ENCODE results near the gene KIRREL3. TPM values are rescaled to one million over a fixed set of nuclear protein-coding genes. Genes with fewer than 3 reads are reported as not detected.

KIRREL3 gene
- total RNA-seq, 3 donors from 2014 or later: not detected

DNA sequence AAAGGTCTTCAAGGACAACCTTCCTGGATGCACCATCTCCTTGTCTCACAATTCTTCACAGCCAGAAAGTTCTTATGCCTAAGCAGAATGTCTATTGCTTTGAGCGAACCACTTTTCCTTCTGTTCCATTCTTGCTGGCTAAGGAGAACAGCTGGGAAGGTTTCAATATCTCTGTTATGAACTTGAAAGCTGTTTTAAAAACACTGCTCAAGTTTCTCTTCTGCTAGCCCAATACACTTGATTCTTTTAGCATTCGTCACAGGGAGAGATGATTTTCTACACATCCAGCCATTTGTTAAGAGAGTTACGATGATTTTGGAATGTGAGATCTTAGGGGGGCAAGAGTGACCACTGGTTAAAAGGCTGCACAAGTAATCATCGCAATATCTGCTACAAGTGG, 249.3 kb downstream of the KIRREL3 start:
- H3K4me1 Mint-ChIP-seq (ENCODE audit: low read depth): peaks cover 13% of the 10 kb centered on the region
- peaks cover 2% of the 10 kb centered on the region for H3K9me3 Mint-ChIP-seq
- ATAC-seq (no peak), DNase-seq (no peak)
- no peak overlapping the region for H3K4me3 Mint-ChIP-seq
- H3K36me3 Mint-ChIP-seq (ENCODE audit: insufficient read depth): no peaks in the 10 kb centered on the region
- H3K27me3 Mint-ChIP-seq (ENCODE audit: low read depth): peaks cover 9% of the 10 kb centered on the region

DNA sequence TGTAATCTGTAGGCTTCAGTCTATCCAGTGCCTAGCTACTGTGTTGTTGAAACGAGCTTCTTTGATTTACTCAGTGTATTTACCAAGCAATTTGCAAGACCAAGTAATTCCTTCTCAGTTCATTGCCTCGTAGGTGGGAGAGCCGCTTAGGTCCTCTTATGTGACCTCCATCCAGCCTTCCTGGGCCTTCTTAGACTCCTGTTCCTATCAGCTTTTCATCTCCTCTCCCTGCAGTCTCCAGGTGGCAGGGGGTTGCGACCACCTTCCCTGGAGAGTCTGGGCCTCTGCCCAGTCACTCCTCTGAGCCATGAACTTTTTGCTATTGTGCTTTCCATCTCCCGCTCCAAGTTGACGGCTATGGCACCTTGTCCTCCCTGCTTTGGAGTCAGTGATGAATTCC, 251.8 kb downstream of the KIRREL3 start:
- Mint-ChIP-seq H3K4me3 (no peak overlapping the region), H3K27me3 (ENCODE audit: low read depth) (peaks cover 10% of the 10 kb centered on the region), H3K36me3 (ENCODE audit: insufficient read depth) (no peaks in the 10 kb centered on the region), H3K9me3 (peaks cover 2% of the 10 kb centered on the region), H3K4me1 (ENCODE audit: low read depth) (peaks cover 17% of the 10 kb centered on the region)
- no peak for ATAC-seq
- DNase-seq: no peak

DNA sequence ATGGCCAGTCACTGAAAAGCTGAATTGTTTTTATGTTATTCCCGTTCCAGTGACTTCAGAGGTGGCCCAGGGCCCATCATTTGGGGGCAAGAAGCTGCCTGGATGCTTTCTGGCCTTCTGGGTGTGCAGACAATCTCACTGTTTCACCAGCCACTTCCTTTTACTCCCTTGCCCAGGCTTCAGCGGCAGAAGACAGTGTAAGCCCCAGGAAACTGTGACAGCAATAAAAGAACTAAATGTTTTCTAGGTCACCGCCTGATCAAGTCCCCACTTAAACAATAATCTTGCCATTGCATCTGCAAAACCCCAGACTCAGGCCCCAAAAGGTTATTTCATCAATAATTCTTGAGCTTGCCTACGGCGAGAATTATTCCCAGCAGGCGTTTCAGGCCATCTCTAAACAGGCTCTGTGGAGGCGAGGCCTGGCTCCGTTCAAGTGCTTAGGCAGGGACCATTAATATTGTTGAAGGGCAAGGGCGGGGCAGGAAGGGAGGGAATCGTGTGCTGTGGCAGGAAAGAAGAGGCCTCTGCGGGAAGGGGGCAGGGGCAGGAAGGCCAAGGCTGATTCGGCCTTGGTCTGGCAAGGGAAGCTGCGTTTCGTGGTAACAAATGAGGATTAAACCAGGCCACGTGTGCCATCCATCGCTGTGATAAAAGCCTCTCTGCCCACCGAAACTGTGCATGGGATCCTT, 252.3 kb downstream of the KIRREL3 start:
- Mint-ChIP-seq H3K27me3 (ENCODE audit: low read depth) (peaks cover 10% of the 10 kb centered on the region), H3K36me3 (ENCODE audit: insufficient read depth) (no peaks in the 10 kb centered on the region), H3K9me3 (peaks cover 2% of the 10 kb centered on the region), H3K4me1 (ENCODE audit: low read depth) (peaks cover 18% of the 10 kb centered on the region), H3K4me3 (peak overlapping the region; percentile 7)
- no peak for DNase-seq
- no peak for ATAC-seq

DNA sequence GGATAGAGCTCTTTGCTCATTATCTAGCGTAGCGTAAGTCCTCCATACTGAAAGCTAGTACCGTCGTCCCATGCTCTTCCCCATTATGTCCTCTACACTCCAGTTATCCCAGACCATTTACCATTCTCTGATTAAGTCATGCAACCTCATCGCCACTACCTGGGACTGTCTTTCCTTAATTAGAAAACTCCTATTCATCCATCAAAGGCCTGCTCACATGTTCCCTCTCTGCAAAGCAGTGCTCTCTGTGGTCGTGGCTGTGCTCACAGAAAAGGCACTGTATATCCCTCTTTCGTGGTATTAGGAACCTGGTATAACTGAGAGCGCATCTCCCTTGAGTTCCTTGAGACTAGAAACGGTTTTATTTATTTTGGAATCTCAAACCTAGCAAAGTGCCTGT, 253.3 kb downstream of the KIRREL3 start:
- ATAC-seq (no peak), DNase-seq (no peak)
- Mint-ChIP-seq H3K9me3 (peaks cover 2% of the 10 kb centered on the region), H3K36me3 (ENCODE audit: insufficient read depth) (no peaks in the 10 kb centered on the region), H3K4me1 (ENCODE audit: low read depth) (peaks cover 18% of the 10 kb centered on the region), H3K4me3 (no peak overlapping the region), H3K27me3 (ENCODE audit: low read depth) (peaks cover 8% of the 10 kb centered on the region)

- H3K27me3 Mint-ChIP-seq (ENCODE audit: low read depth): peaks cover 8% of the 10 kb centered on the region
- H3K4me1 Mint-ChIP-seq (ENCODE audit: low read depth): peaks cover 18% of the 10 kb centered on the region
- no peak overlapping the region for H3K4me3 Mint-ChIP-seq
- H3K36me3 Mint-ChIP-seq (ENCODE audit: insufficient read depth): no peaks in the 10 kb centered on the region
- H3K9me3 Mint-ChIP-seq: peaks cover 2% of the 10 kb centered on the region
- no peak for DNase-seq
- no peak for ATAC-seq
Observed at GRCh38 chr11:126746443-126746842, 254.1 kb downstream of the KIRREL3 start.

DNA sequence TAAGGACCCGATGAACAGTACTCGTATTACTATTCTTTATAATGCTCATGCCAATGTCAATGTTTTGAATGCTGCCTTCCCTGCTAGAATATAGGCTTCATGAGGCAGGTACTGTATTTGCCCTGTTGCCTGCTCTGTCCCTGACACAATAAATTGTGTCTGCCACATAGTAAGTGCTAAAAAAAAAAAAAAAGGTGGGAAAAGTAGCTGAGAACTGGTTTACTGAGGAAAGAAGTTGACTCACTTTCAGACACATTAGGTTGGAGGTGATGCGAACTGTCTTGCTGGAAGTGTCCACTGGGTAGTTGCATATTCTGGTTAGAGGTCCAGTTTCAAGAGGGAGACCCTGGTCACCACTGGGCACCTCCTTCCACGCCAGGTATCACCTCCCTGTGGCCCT, 255.9 kb downstream of the KIRREL3 start:
- H3K27me3 Mint-ChIP-seq (ENCODE audit: low read depth): peaks cover 8% of the 10 kb centered on the region
- DNase-seq: no peak
- H3K36me3 Mint-ChIP-seq (ENCODE audit: insufficient read depth): no peaks in the 10 kb centered on the region
- H3K9me3 Mint-ChIP-seq: no peaks in the 10 kb centered on the region
- ATAC-seq: no peak
- H3K4me1 Mint-ChIP-seq (ENCODE audit: low read depth): peaks cover 18% of the 10 kb centered on the region
- no peak overlapping the region for H3K4me3 Mint-ChIP-seq

DNA sequence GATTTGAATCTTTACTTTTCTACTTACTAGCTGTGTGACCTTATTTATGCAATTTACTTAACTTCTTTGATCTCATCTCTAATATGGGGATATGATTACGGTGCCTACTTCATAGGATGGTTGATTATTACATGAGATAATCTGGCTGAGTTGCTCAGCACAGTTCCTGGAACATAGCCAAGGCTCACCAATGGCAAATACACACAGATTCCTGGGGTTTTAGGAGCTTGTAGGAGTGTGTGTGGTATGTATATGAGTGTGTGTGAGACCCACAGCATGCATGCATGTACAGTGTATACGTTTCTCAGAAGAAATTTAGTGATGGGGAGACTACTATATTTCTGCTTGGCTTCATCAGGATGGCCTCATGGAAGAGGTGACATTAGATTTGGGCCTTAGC, 256.9 kb downstream of the KIRREL3 start:
- H3K4me1 Mint-ChIP-seq (ENCODE audit: low read depth): peaks cover 13% of the 10 kb centered on the region
- no peak for DNase-seq

DNA sequence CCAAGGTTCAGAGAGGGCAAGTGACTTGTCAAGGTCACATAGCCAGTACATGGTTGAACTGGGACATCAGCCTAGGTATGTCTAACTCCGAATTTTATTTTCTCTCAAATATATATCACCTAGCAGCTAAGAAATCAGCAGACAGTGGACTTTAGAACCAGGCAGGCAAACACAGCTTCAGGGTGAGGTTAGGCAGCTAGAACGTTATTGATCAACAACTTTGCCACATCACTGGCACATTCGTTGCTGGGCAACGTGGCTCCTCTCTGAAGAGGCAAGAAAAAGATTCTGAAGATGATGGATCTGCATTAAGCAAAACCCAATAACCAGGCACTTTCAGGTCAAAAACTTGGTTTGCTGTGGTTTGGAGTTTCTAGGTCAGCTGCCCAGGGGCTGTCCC, 258.0 kb downstream of the KIRREL3 start:
- Mint-ChIP-seq H3K4me3 (no peak overlapping the region), H3K36me3 (ENCODE audit: insufficient read depth) (no peaks in the 10 kb centered on the region), H3K4me1 (ENCODE audit: low read depth) (peaks cover 9% of the 10 kb centered on the region), H3K9me3 (no peaks in the 10 kb centered on the region), H3K27me3 (ENCODE audit: low read depth) (peaks cover 4% of the 10 kb centered on the region)
- ATAC-seq (no peak), DNase-seq (no peak)

More for the DNA sequence above, 256.9 kb downstream of the KIRREL3 start:
- no peaks in the 10 kb centered on the region for H3K9me3 Mint-ChIP-seq
- H3K27me3 Mint-ChIP-seq (ENCODE audit: low read depth): peaks cover 4% of the 10 kb centered on the region
- no peaks in the 10 kb centered on the region for H3K36me3 Mint-ChIP-seq (ENCODE audit: insufficient read depth)
- H3K4me3 Mint-ChIP-seq: no peak overlapping the region
- ATAC-seq: no peak

- Mint-ChIP-seq H3K4me1 (ENCODE audit: low read depth) (peaks cover 5% of the 10 kb centered on the region), H3K27me3 (ENCODE audit: low read depth) (peaks cover 4% of the 10 kb centered on the region), H3K4me3 (no peak overlapping the region), H3K36me3 (ENCODE audit: insufficient read depth) (no peaks in the 10 kb centered on the region), H3K9me3 (no peaks in the 10 kb centered on the region)
- DNase-seq: no peak
- ATAC-seq: no peak
Observed at GRCh38 chr11:126740846-126741245, 259.7 kb downstream of the KIRREL3 start.

GRCh38 chr11:126739499-126740145, 260.9 kb downstream of the KIRREL3 start:
- Mint-ChIP-seq H3K9me3 (no peaks in the 10 kb centered on the region), H3K4me1 (ENCODE audit: low read depth) (peaks cover 3% of the 10 kb centered on the region), H3K36me3 (ENCODE audit: insufficient read depth) (no peaks in the 10 kb centered on the region), H3K4me3 (no peak overlapping the region), H3K27me3 (ENCODE audit: low read depth) (peaks cover 4% of the 10 kb centered on the region)
- DNase-seq: no peak
- no peak for ATAC-seq

DNA sequence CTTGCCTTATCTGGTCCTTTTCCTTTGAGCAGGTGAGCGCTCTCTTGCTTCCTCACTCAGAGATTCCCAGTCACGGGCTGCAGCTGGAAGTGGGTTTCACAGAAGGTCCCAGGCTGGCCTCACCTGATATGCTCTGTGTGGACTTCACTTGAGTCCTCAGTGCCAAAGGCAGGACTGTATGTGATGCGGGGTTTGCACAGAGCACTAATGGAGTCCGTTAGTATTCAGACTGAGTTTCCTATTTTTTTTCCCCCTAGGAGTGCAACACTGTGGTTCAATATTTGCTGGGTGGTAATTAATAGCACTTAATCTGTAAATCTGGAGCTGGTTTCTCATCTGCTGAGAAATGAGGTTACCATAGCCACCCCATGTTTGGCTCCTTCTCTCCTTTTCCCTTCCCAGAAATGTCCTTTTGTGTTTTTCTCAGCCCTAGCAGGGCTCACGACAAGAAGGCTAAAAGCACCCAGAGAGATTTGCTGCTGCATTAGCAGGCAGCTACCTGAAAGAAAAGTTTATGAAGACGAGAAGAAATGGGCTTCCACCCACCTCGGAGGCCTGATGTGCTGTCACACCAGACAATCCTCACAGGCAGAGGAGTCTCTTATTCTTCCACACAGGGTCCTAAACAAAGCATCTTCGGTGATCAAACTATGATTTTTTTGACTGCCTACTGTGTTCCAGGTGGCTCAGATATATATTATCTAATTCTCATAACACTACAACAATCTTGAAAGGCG, 262.1 kb downstream of the KIRREL3 start:
- no peak overlapping the region for H3K4me3 Mint-ChIP-seq
- no peaks in the 10 kb centered on the region for H3K9me3 Mint-ChIP-seq
- H3K4me1 Mint-ChIP-seq (ENCODE audit: low read depth): peaks cover 2% of the 10 kb centered on the region
- H3K27me3 Mint-ChIP-seq (ENCODE audit: low read depth): no peaks in the 10 kb centered on the region
- ATAC-seq: no peak
- H3K36me3 Mint-ChIP-seq (ENCODE audit: insufficient read depth): no peaks in the 10 kb centered on the region
- DNase-seq: no peak

DNA sequence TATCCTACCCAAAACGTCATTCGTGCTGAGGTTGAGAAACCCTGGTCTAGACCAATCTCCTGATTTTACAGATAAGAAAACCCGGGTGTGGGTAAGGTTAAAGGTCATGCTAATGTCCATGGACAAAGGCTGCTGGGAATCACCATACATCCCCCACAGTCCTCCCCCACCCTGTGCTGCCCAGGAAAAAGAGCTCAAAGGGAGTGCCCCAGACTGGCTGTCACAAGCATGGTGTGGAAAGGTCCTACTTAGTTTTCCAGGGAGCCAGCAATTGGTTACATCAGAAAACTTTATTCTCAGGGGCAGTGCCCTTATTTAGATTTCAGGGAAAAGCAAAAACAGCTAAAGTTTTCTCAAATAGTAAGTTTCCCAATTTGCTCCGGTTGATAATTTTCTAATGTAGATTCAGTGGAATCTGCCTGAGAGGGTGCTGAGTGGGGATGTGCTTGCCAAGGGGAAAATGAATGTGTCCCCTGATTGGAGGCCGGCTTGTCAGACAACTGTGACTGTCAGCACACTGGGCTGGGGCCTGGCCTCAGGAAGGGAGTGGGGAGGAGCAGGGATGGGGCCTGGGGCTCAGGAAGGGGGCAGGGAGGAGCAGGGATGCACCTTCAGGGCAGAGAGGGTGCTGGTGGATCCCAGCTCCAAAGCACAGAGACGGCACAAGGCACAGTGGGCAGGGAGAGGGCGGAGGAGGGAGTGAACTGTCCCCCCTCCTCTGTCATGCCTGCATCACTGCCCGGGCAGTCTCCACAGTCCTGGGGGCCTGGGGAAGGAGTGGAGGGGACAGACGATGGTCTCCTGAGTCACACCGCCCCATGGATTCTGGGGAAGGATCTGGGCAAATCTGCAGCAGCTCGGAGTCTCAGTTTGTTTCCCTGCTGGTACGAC, 263.6 kb downstream of the KIRREL3 start:
- Mint-ChIP-seq H3K4me3 (no peak overlapping the region), H3K4me1 (ENCODE audit: low read depth) (peaks cover 2% of the 10 kb centered on the region), H3K9me3 (no peaks in the 10 kb centered on the region), H3K27me3 (ENCODE audit: low read depth) (no peaks in the 10 kb centered on the region), H3K36me3 (ENCODE audit: insufficient read depth) (no peaks in the 10 kb centered on the region)
- DNase-seq: no peak
- ATAC-seq: no peak

- H3K9me3 Mint-ChIP-seq: no peaks in the 10 kb centered on the region
- no peak overlapping the region for H3K4me3 Mint-ChIP-seq
- H3K36me3 Mint-ChIP-seq (ENCODE audit: insufficient read depth): no peaks in the 10 kb centered on the region
- H3K27me3 Mint-ChIP-seq (ENCODE audit: low read depth): no peaks in the 10 kb centered on the region
- no peak for DNase-seq
- ATAC-seq: no peak
- peaks cover 2% of the 10 kb centered on the region for H3K4me1 Mint-ChIP-seq (ENCODE audit: low read depth)
Observed at GRCh38 chr11:126734752-126735151, 265.8 kb downstream of the KIRREL3 start.

GRCh38 chr11:126733685-126734084, 266.9 kb downstream of the KIRREL3 start:
- no peak overlapping the region for H3K4me3 Mint-ChIP-seq
- H3K36me3 Mint-ChIP-seq (ENCODE audit: insufficient read depth): no peaks in the 10 kb centered on the region

More at GRCh38 chr11:126733685-126734084, 266.9 kb downstream of the KIRREL3 start:
- DNase-seq (no peak), ATAC-seq (no peak)
- no peaks in the 10 kb centered on the region for H3K9me3 Mint-ChIP-seq
- no peaks in the 10 kb centered on the region for H3K27me3 Mint-ChIP-seq (ENCODE audit: low read depth)
- H3K4me1 Mint-ChIP-seq (ENCODE audit: low read depth): peaks cover 2% of the 10 kb centered on the region

Data from activated T-cell treated with anti-CD3 and anti-CD28 coated beads, Interleukin-2, amount 50 U/mL, for 4 hours (primary cell).